H1 (cell line): Measurements from ENCODE around the gene B4GALT5. TPM values are rescaled to one million over a fixed set of nuclear protein-coding genes. Genes with fewer than 3 reads are reported as not detected.

ENCODE experiments used
- CTCF ChIA-PET: fragments of 300-600 bp; sonication (Branson Sonifier 250); formaldehyde crosslinking; loops from one replicate; lab custom pipeline; 2021; ENCODE audit not compliant: partially characterized antibody; lab: Charles Lee
- POLR2A ChIA-PET: fragments of 300-600 bp; sonication (Branson Sonifier 250); formaldehyde crosslinking; loops from one replicate; lab custom pipeline; 2021; ENCODE audit warnings: inconsistent platforms; ENCODE audit not compliant: partially characterized antibody; lab: Charles Lee
- DNase-seq, 2 experiments: peaks; one replicate each; pipeline versions ENCODE4 v3.0.0 to v3.0.0-alpha.2; 2010 to 2022; ENCODE audit warnings: low spot score in 2 of 2, low read depth in 1 of 2, mixed read lengths in 1 of 2
- FAIRE-seq: peaks from 2 replicates; lab custom pipeline; 2011; peaks lifted over from hg19 to GRCh38; lab: Jason Lieb, UNC
- H2AFZ ChIP-seq: 2 replicates; pipeline ENCODE4 v1.8.1; 2012; ENCODE audit warnings: low read length, inconsistent platforms
- H2AK5ac ChIP-seq: 2 replicates; pipeline ENCODE4 v1.6.1; 2013; ENCODE audit warnings: low read depth, low read length
- H2BK120ac ChIP-seq: replicated peaks from 2 replicates; pipeline ENCODE3; 2013; ENCODE audit warnings: low read depth, low read length, inconsistent platforms
- H2BK12ac ChIP-seq: 2 replicates; pipeline ENCODE4 v1.6.1; 2013; ENCODE audit warnings: low read depth, low read length
- H2BK15ac ChIP-seq: 2 replicates; pipeline ENCODE4 v1.6.1; 2013; ENCODE audit warnings: low read length
- H2BK20ac ChIP-seq: 2 replicates; pipeline ENCODE4 v1.6.1; 2013; ENCODE audit warnings: low read length
- H2BK5ac ChIP-seq: 2 replicates; pipeline ENCODE4 v1.6.1; 2013; ENCODE audit warnings: low read depth, low read length
- H3K14ac ChIP-seq: 2 replicates; pipeline ENCODE4 v1.6.1; 2013; ENCODE audit warnings: inconsistent platforms; ENCODE audit not compliant: insufficient read length
- H3K18ac ChIP-seq: 2 replicates; pipeline ENCODE4 v1.6.1; 2013; ENCODE audit warnings: low read length; ENCODE audit errors: extremely low read depth
- H3K23ac ChIP-seq: 2 replicates; pipeline ENCODE4 v1.6.1; 2013; ENCODE audit warnings: inconsistent platforms; ENCODE audit not compliant: insufficient read length
- H3K23me2 ChIP-seq: 2 replicates; pipeline ENCODE4 v1.6.1; 2013; ENCODE audit warnings: low read depth, low read length
- H3K27ac ChIP-seq: 2 replicates; pipeline ENCODE4 v1.6.1; 2011; ENCODE audit warnings: low read depth, low read length, inconsistent platforms
- H3K27me3 ChIP-seq, 4 experiments: replicated peaks in 1 of 4; 1 replicate in 1 of 4; 2 replicates in 3 of 4; pipeline versions ENCODE4 v1.6.1 to v1.8.1; 2011 to 2013; ENCODE audit warnings: low read length in 3 of 4, mild to moderate bottlenecking in 3 of 4, inconsistent platforms in 2 of 4, mixed read lengths in 2 of 4, moderate library complexity in 1 of 4; ENCODE audit not compliant: control insufficient read depth in 3 of 4, insufficient read depth in 3 of 4; ENCODE audit errors: extremely low read depth in 1 of 4
- H3K36me3 ChIP-seq, 4 experiments: 2 replicates each; pipeline versions ENCODE4 v1.6.1 to v1.8.1; 2011 to 2013; ENCODE audit warnings: mild to moderate bottlenecking in 4 of 4, low read length in 3 of 4, moderate library complexity in 2 of 4, control low read depth in 1 of 4, inconsistent platforms in 1 of 4; ENCODE audit not compliant: insufficient read depth in 4 of 4, control insufficient read depth in 2 of 4
- H3K4ac ChIP-seq: replicated peaks from 2 replicates; pipeline ENCODE3; 2013; ENCODE audit warnings: low read length, low read depth, mixed read lengths, inconsistent platforms; ENCODE audit not compliant: insufficient read length
- H3K4me1 ChIP-seq, 4 experiments: replicated peaks in 1 of 4; 1 replicate in 1 of 4; 2 replicates in 3 of 4; pipeline versions ENCODE4 v1.6.1 to v1.8.1; 2011 to 2013; ENCODE audit warnings: low read length in 3 of 4, inconsistent platforms in 2 of 4, mixed read lengths in 1 of 4; ENCODE audit not compliant: insufficient read depth in 4 of 4, control insufficient read depth in 3 of 4
- H3K4me2 ChIP-seq, 2 experiments: 2 replicates each; pipeline versions ENCODE4 v1.6.1 to v1.8.1; 2011 to 2013; ENCODE audit warnings: low read depth in 2 of 2, low read length in 2 of 2, control low read depth in 1 of 2, inconsistent platforms in 1 of 2, mild to moderate bottlenecking in 1 of 2; ENCODE audit not compliant: insufficient read depth in 1 of 2
- H3K4me3 ChIP-seq, 4 experiments: fragments of 200-600, 300-600 bp in 1 of 4; sonication (generic), shearing (Covaris generic), sonication (Bioruptor Twin) in 1 of 4; 2 replicates each; pipeline versions ENCODE4 v1.5.1 to v1.8.1; 2011 to 2016; ENCODE audit warnings: low read length in 4 of 4, low read depth in 3 of 4, control low read depth in 2 of 4, inconsistent platforms in 2 of 4, mild to moderate bottlenecking in 2 of 4, mixed read lengths in 1 of 4, moderate library complexity in 1 of 4; ENCODE audit not compliant: insufficient read depth in 2 of 4; ENCODE audit errors: extremely low read depth in 1 of 4
- H3K56ac ChIP-seq: replicated peaks from 2 replicates; pipeline ENCODE3; 2013; ENCODE audit warnings: low read depth, mild to moderate bottlenecking, mixed read lengths, low read length, inconsistent platforms; ENCODE audit not compliant: insufficient read length
- H3K79me1 ChIP-seq: 2 replicates; pipeline ENCODE4 v1.6.1; 2013; ENCODE audit warnings: low read depth, low read length, control low read depth
- H3K79me2 ChIP-seq, 2 experiments: 2 replicates each; pipeline versions ENCODE4 v1.6.1 to v1.8.1; 2012 to 2013; ENCODE audit warnings: low read length in 2 of 2, mild to moderate bottlenecking in 2 of 2, inconsistent platforms in 1 of 2; ENCODE audit not compliant: insufficient read depth in 2 of 2, control insufficient read depth in 1 of 2
- H3K9ac ChIP-seq, 4 experiments: replicated peaks in 1 of 4; 1 replicate in 1 of 4; 2 replicates in 3 of 4; pipeline versions ENCODE4 v1.6.1 to v1.8.1; 2011 to 2013; ENCODE audit warnings: low read depth in 3 of 4, low read length in 3 of 4, control low read depth in 2 of 4, mild to moderate bottlenecking in 2 of 4, moderate library complexity in 2 of 4, inconsistent platforms in 1 of 4; ENCODE audit errors: extremely low read depth in 1 of 4
- H3K9me3 ChIP-seq, 2 experiments: 2 replicates each; pipeline versions ENCODE4 v1.6.1 to v1.8.1; 2012 to 2013; ENCODE audit warnings: mild to moderate bottlenecking in 2 of 2, moderate library complexity in 2 of 2, control low read depth in 1 of 2, inconsistent platforms in 1 of 2, low read depth in 1 of 2, low read length in 1 of 2, mixed read lengths in 1 of 2; ENCODE audit not compliant: insufficient read depth in 2 of 2
- H4K20me1 ChIP-seq, 2 experiments: replicated peaks in 1 of 2; 2 replicates each; pipeline versions ENCODE3 to v1.8.1; 2011 to 2013; ENCODE audit warnings: inconsistent platforms in 2 of 2, low read length in 2 of 2, mild to moderate bottlenecking in 1 of 2; ENCODE audit not compliant: insufficient read depth in 2 of 2, control insufficient read depth in 1 of 2
- H4K5ac ChIP-seq: 2 replicates; pipeline ENCODE4 v1.6.1; 2013; ENCODE audit warnings: low read length, low read depth, mixed read lengths, inconsistent platforms; ENCODE audit not compliant: insufficient read length
- H4K8ac ChIP-seq: 2 replicates; pipeline ENCODE4 v1.8.0; 2013; ENCODE audit warnings: mild to moderate bottlenecking, moderate library complexity, low read length, inconsistent platforms; ENCODE audit not compliant: insufficient read depth; ENCODE audit errors: extremely low read depth
- H4K91ac ChIP-seq: replicated peaks from 2 replicates; pipeline ENCODE3; 2013; ENCODE audit warnings: low read length, mixed read lengths, inconsistent platforms; ENCODE audit not compliant: insufficient read length
- EZH2 ChIP-seq: fragments of 200-600 bp; sonication (generic); IDR thresholded peaks from 2 replicates; pipeline ENCODE4 v1.7.1; 2012; ENCODE audit warnings: low read depth, mild to moderate bottlenecking, moderate library complexity, low read length, inconsistent platforms; ENCODE audit not compliant: severe bottlenecking
- WGBS, 2 experiments: shearing (Covaris generic) in 1 of 2; methylation state at CpG; one replicate each; pipeline versions ENCODE4 v1.1.6 to v1.1.7; 2013 to 2015; ENCODE audit warnings: low lambda C conversion rate in 2 of 2, mixed read lengths in 2 of 2, inconsistent platforms in 1 of 2, low coverage in 1 of 2, missing lambda C conversion rate in 1 of 2; ENCODE audit not compliant: insufficient replicate concordance in 2 of 2, insufficient coverage in 1 of 2, insufficient read length in 1 of 2; ENCODE audit errors: extremely low coverage in 1 of 2, missing lambda C conversion rate in 1 of 2; 5-methylcytosine and 5-hydroxymethylcytosine counted together
- polyA plus RNA-seq, 7 experiments: library from polyadenylated mRNA; depleted of rRNA in 3 of 7; stranded (reverse) in 5 of 7; unstranded in 2 of 7; fragments of >200 nt in 5 of 7; fragments of 200-250 nt in 2 of 7; gene quantifications; 1 replicate in 5 of 7; 2 replicates in 1 of 7; 4 replicates in 1 of 7; pipeline versions ENCODE4 v1.2.1 to v1.2.3, GENCODE V29; 2011 to 2013; ENCODE audit warnings: missing spikeins in 2 of 7, mixed read lengths in 2 of 7
- total RNA-seq: library from RNA; stranded (reverse); fragmentation: NEBNext Ultra II Directional; extraction: Animal tissue kit (Norgen Biotek cat#: 25700); gene quantifications from 2 replicates; pipeline ENCODE4 v1.2.1, GENCODE V29; 2021

B4GALT5 gene
- total and polyA plus RNA-seq, 2 of the 8 experiments (the other 6 are each of a cell fraction or from before 2014, with no cell fraction given), result 46.5 to 75.4 TPM

DNA sequence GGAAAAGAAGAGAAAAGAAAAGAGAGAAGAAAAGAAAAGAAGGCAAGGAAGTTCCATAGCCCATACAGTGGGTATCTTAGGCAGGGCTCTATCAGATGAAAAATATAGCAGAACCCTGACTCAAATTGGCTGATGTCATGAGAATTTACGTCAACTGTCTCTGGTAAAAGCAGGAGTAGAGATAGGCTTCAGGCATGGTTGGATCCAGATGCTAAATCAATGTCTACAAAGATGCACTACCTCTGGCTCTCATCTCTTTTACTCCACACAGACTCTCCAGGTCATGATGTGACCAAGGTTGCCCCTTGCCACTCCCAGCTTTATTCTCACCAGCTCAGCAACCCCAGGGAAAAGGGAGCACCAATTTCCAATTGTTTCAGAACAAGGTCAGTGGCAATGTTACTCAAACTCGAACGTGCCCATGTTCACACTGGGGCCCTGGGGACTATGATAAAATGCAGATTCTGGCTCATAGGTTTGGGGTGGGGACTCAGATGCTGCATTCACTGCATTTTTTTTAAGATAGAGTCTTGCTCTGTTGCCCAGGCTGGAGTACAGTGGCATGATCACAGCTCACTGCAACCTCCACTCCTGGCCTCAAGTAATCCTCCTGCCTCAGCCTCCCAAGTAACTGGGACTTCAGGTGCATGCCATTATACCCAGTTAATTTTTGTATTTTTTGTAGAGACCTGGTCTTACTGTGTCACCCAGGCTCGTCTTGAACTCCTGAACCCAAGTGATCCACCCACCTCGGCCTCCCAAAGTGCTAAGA, 112.3 kb downstream of the B4GALT5 start:
- no peak overlapping the region for H4K8ac ChIP-seq
- no peak overlapping the region for H3K18ac ChIP-seq
- H3K4me2 ChIP-seq, result no peak overlapping the region
- no peak overlapping the region for H2BK15ac ChIP-seq
- FAIRE-seq (no peak), DNase-seq (no peak)
- H4K20me1 ChIP-seq, result no peaks in the 10 kb centered on the region
- H3K56ac ChIP-seq, result no peak overlapping the region
- no peaks in the 10 kb centered on the region for H3K9me3 ChIP-seq
- H3K23ac ChIP-seq, result no peak overlapping the region
- no peak overlapping the region for H2AFZ ChIP-seq
- H2BK20ac ChIP-seq, result no peak overlapping the region
- H2AK5ac ChIP-seq, result no peak overlapping the region
- no peak overlapping the region for H4K5ac ChIP-seq
- ChIA-PET CTCF (interaction anchor here (0.6 to 23.7 kb wide), 8 partner anchors 8 to 292 kb away, joined by 3 to 665 read pairs (median 6); no protein-coding TSS in a partner anchor), POLR2A (interaction anchor here (1.5 to 2.0 kb wide), 2 partner anchors 32 to 59 kb away, joined by 5 read pairs; no protein-coding TSS in a partner anchor)
- H3K9ac ChIP-seq, result no peak overlapping the region
- no peaks in the 10 kb centered on the region for H3K79me2 ChIP-seq
- no peak overlapping the region for H4K91ac ChIP-seq
- 87% methylated on average over 5 of the region's 5 CpGs; no CpG with 5 or more reads in 1 of the 2 experiments for WGBS, 2 experiments
- no peak overlapping the region for H2BK120ac ChIP-seq
- H3K79me1 ChIP-seq, result no peaks in the 10 kb centered on the region
- no peak overlapping the region for H2BK12ac ChIP-seq
- no peaks in the 10 kb centered on the region for H3K4me1 ChIP-seq
- H3K14ac ChIP-seq, result no peak overlapping the region
- no peaks in the 10 kb centered on the region for H3K36me3 ChIP-seq
- no peak overlapping the region for H3K4ac ChIP-seq
- no peak overlapping the region for H3K27ac ChIP-seq
- H3K23me2 ChIP-seq, result no peaks in the 10 kb centered on the region
- no peak overlapping the region for H2BK5ac ChIP-seq
- no peaks in the 10 kb centered on the region for H3K27me3 ChIP-seq
- H3K4me3 ChIP-seq, result no peak overlapping the region
- TF ChIP-seq EZH2, result no peak
